ENCODE data around the gene RHBDD1.

Gene RHBDD1

GRCh38 chr2:226835796-226836547 lies at the start of gene RHBDD1:
Gene RHBDD1 (plus strand): TSS chr2:226836054. CDS start chr2:226864694, 28,640 bp downstream.
- DNase-seq: peak; percentile 91

- no peak for DNase-seq
Observed at GRCh38 chr2:226788064-226788463, 47.8 kb upstream of the RHBDD1 start.

GRCh38 chr2:226788881-226789490 lies 46.9 kb upstream of the RHBDD1 start:
- no peak for DNase-seq

GRCh38 chr2:226790011-226790410 lies 45.8 kb upstream of the RHBDD1 start:
- DNase-seq: no peak

- no peak for DNase-seq
Observed at GRCh38 chr2:226790431-226790830, 45.4 kb upstream of the RHBDD1 start.

GRCh38 chr2:226791056-226791486 lies 44.8 kb upstream of the RHBDD1 start:
- DNase-seq: no peak

GRCh38 chr2:226791487-226792081 lies 44.3 kb upstream of the RHBDD1 start:
- peak; percentile 92 for DNase-seq

GRCh38 chr2:226792155-226792881 lies 43.5 kb upstream of the RHBDD1 start:
- no peak for DNase-seq

GRCh38 chr2:226793646-226794045 lies 42.2 kb upstream of the RHBDD1 start:
- DNase-seq: no peak

- no peak for DNase-seq
Observed at GRCh38 chr2:226794196-226794661, 41.6 kb upstream of the RHBDD1 start.

GRCh38 chr2:226794751-226795171 lies 41.1 kb upstream of the RHBDD1 start:
- DNase-seq: no peak

- DNase-seq: no peak
Observed at GRCh38 chr2:226795281-226796011, 40.4 kb upstream of the RHBDD1 start.

- DNase-seq: no peak
Observed at GRCh38 chr2:226796012-226796839, 39.6 kb upstream of the RHBDD1 start.

GRCh38 chr2:226796840-226797288 lies 39.0 kb upstream of the RHBDD1 start:
- DNase-seq: peak; percentile 10

GRCh38 chr2:226797289-226797988 lies 38.4 kb upstream of the RHBDD1 start:
- DNase-seq: no peak

- DNase-seq: no peak
Observed at GRCh38 chr2:226797989-226798421, 37.8 kb upstream of the RHBDD1 start.

GRCh38 chr2:226798422-226799210 lies 37.2 kb upstream of the RHBDD1 start:
- peak; percentile 41 for DNase-seq

- DNase-seq: peak; percentile 66
Observed at GRCh38 chr2:226799211-226799975, 36.5 kb upstream of the RHBDD1 start, which contains the start of gene IRS1. Gene IRS1 (minus strand): TSS chr2:226799820. CDS start chr2:226798738, 1,082 bp downstream.

Data from activated CD4-positive, alpha-beta T cell treated with anti-CD3 and anti-CD28 coated beads, Interleukin-2, amount 50 U/mL, for 1 hour (primary cell).